ENCODE data around the gene FAM114A2. TPM values are rescaled to one million over a fixed set of nuclear protein-coding genes. Genes with fewer than 3 reads are reported as not detected.

The FAM114A2 gene
- total RNA-seq, 1 experiment from 2014 or later = 12.8 TPM

GRCh38 chr5:154087260-154087659 lies 48.5 kb upstream of the FAM114A2 start:
- no peak overlapping the region for H3K23ac ChIP-seq (ENCODE audit: insufficient read length, low read depth, low read length)
- no peak overlapping the region for H3T11ph ChIP-seq (ENCODE audit: low read length)
- H3K4me2 ChIP-seq (ENCODE audit: insufficient read depth, insufficient read length, low read length) = no peak overlapping the region
- no peak overlapping the region for H2BK5ac ChIP-seq (ENCODE audit: insufficient read length, low read length)
- no peaks in the 10 kb centered on the region for H4K20me1 ChIP-seq (ENCODE audit: control insufficient read depth, insufficient read depth, insufficient read length)
- H2BK12ac ChIP-seq (ENCODE audit: insufficient read length, low read depth, low read length) = no peak overlapping the region
- peaks cover 58% of the 10 kb centered on the region for H3K27me3 Mint-ChIP-seq (ENCODE audit: low read depth)
- no peak for DNase-seq
- no peak overlapping the region for H3K4me3 Mint-ChIP-seq
- TF ChIP-seq CTCF (conservative IDR thresholded peaks at IDR 0.05) = no peak
- no peaks in the 10 kb centered on the region for H3K23me2 ChIP-seq (ENCODE audit: insufficient read length, low read depth, low read length, poor library complexity, severe bottlenecking)
- H2AFZ ChIP-seq (ENCODE audit: low read length) = no peak overlapping the region
- no peak overlapping the region for H3K56ac ChIP-seq (ENCODE audit: insufficient read length, low read depth, low read length)
- H3K9me3 Mint-ChIP-seq = no peaks in the 10 kb centered on the region
- peaks cover 54 to 57% of the 10 kb centered on the region in 2 experiments for H3K4me1 Mint-ChIP-seq
- H3K14ac ChIP-seq (ENCODE audit: insufficient read depth, low read length) = no peak overlapping the region
- H3K79me2 ChIP-seq (ENCODE audit: insufficient read depth, low read length) = no peaks in the 10 kb centered on the region
- H3K79me1 ChIP-seq (ENCODE audit: insufficient read depth, low read depth, low read length, poor library complexity, severe bottlenecking) = no peaks in the 10 kb centered on the region
- H2AK5ac ChIP-seq (ENCODE audit: insufficient read length, low read length) = no peak overlapping the region
- no peaks in the 10 kb centered on the region for H3K36me3 Mint-ChIP-seq (ENCODE audit: insufficient read depth in 1 of 3, low read depth in 3 of 3)
- no peak overlapping the region for H3K27ac ChIP-seq (ENCODE audit: insufficient read length, low read depth, low read length)
- H4K91ac ChIP-seq (ENCODE audit: insufficient read length, low read depth, low read length) = no peak overlapping the region
- no peak overlapping the region for H2BK20ac ChIP-seq (ENCODE audit: low read depth, low read length, poor library complexity, severe bottlenecking)
- no peak overlapping the region for H3K9ac ChIP-seq (ENCODE audit: extremely low read depth, insufficient read length, low read length)
- peaks cover under 1% of the 10 kb centered on the region; the same call in 1 of the 2 replicates for H3K4me1 ChIP-seq (ENCODE audit: insufficient read depth, low read length)
- H3K27me3 ChIP-seq (ENCODE audit: insufficient read depth, low read length) = no peaks in the 10 kb centered on the region
- H4K8ac ChIP-seq (replicated peaks; ENCODE audit: insufficient read length, low read depth, low read length) = no peak overlapping the region
- no peak overlapping the region for H2BK120ac ChIP-seq (ENCODE audit: low read depth, low read length, poor library complexity, severe bottlenecking)
- no CpG with 5 or more reads among the region's 2 CpGs for WGBS (ENCODE audit: extremely low coverage, insufficient read length, low lambda C conversion rate)
- H4K5ac ChIP-seq (ENCODE audit: insufficient read length, low read depth, low read length) = no peak overlapping the region
- H3K18ac ChIP-seq (ENCODE audit: insufficient read length, low read depth, low read length) = no peak overlapping the region
- H2BK15ac ChIP-seq (ENCODE audit: low read depth, low read length) = no peak overlapping the region
- H3K4ac ChIP-seq (ENCODE audit: low read depth, low read length) = no peak overlapping the region
- H3K9me3 ChIP-seq (ENCODE audit: control insufficient read depth, low read depth, low read length) = no peaks in the 10 kb centered on the region
- H3K27ac Mint-ChIP-seq = no peak overlapping the region

Data from H9 (cell line).